ENCODE data around the gene GNPTG. TPM values are rescaled to one million over a fixed set of nuclear protein-coding genes. Genes with fewer than 3 reads are reported as not detected.

GNPTG gene
- total RNA-seq, 2 experiments from 2014 or later: 27.6 to 32.0 TPM

DNA sequence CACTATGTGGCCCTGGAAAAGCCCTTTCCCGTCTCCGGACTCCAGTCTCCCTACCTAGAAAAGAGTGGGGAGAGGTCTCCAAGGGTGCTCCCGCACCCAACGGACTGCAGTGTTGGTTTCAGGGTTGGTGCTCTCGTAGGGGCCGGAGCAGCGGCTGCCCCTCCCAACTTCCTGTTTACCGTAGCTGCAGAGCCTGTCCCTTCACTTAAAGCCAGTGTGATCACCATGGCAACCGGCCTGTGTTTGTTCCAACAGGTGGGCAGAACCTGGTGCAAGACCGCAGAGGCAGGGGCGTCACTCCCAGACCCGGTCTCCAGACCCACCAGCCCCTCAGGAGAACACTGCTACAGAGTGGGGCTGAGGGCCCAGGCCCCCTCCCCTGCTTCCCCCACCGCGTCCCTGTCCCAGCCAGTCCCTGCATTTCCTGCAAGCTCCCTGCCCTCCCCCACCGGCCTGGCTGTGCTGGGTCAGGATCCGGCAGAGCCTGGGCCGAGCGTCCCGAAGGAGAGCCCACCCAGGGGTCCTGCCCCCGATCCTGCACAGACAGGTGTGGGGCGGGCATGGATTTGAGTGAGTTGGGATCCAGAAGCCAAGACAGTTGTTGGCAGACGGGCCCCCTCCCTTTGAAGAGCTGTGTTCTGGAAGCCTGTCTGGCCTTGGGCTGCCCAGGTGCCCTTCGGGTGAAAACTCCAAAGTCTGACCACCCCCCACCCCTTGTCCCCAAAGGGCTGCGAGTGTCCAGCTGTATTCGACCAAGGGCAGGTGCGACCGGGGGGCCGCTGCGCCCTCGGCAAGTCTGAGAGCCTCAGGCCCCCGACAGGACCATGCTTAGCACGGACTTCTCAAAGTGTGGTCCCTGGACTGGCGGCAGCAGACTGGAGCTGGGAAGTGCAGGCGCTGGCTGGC lies 19.8 kb upstream of the GNPTG start:
- peaks cover 0 to 39% of the 10 kb centered on the region in 2 experiments for H3K9me3 ChIP-seq (ENCODE audit: control insufficient read depth in 1 of 2, insufficient read depth in 1 of 2, low read length in 2 of 2)
- H3K4me3 ChIP-seq (ENCODE audit: low read length): peak overlapping the region; percentile 45
- no peaks in the 10 kb centered on the region for H3K9me3 Mint-ChIP-seq
- H3K27me3 Mint-ChIP-seq: peaks cover 21% of the 10 kb centered on the region
- peak overlapping the region; percentile 85 for H3K4me3 Mint-ChIP-seq
- H3K36me3 Mint-ChIP-seq (ENCODE audit: low read depth): no peaks in the 10 kb centered on the region
- peak; percentile 28 for ATAC-seq (ENCODE audit: poor library complexity)
- TF ChIP-seq, protein P1, sequence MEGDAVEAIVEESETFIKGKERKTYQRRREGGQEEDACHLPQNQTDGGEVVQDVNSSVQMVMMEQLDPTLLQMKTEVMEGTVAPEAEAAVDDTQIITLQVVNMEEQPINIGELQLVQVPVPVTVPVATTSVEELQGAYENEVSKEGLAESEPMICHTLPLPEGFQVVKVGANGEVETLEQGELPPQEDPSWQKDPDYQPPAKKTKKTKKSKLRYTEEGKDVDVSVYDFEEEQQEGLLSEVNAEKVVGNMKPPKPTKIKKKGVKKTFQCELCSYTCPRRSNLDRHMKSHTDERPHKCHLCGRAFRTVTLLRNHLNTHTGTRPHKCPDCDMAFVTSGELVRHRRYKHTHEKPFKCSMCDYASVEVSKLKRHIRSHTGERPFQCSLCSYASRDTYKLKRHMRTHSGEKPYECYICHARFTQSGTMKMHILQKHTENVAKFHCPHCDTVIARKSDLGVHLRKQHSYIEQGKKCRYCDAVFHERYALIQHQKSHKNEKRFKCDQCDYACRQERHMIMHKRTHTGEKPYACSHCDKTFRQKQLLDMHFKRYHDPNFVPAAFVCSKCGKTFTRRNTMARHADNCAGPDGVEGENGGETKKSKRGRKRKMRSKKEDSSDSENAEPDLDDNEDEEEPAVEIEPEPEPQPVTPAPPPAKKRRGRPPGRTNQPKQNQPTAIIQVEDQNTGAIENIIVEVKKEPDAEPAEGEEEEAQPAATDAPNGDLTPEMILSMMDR (IDR thresholded peaks at IDR 0.05): no peak
- peaks cover 12% of the 10 kb centered on the region for H3K4me1 Mint-ChIP-seq (ENCODE audit: low read depth)
- intact Hi-C loops (cut with DNase I, micrococcal nuclease): loop anchor here in 1 of 2 experiments (2.0 kb wide), 1 partner anchor 19 kb away; no protein-coding TSS in a partner anchor
- peaks cover 31 to 44% of the 10 kb centered on the region in 2 experiments for H3K27me3 ChIP-seq (ENCODE audit: control insufficient read depth in 1 of 2, insufficient read depth in 2 of 2, low read length in 2 of 2)
- H3K27ac ChIP-seq (ENCODE audit: low read depth in 1 of 2, low read length in 2 of 2): peak overlapping the region in 1 of 2 donors; percentile 44
- no peak overlapping the region for H3K27ac Mint-ChIP-seq
- ChIA-PET POLR2A (interaction anchor here (1.1 to 3.1 kb wide), 3 partner anchors 11 to 23 kb away, joined by 3 to 15 read pairs (median 7); partner anchors contain the start of gene UBE2I), CTCF (interaction anchor here (2.0 kb wide), 1 partner anchor 11 kb away, joined by 5 read pairs; no protein-coding TSS in a partner anchor)
- no peaks in the 10 kb centered on the region for H3K36me3 ChIP-seq (ENCODE audit: insufficient read depth, low read length)
- peak in 8 of 14 experiments; percentile 28 to 77 (median 40) for DNase-seq
- H3K4me1 ChIP-seq (ENCODE audit: insufficient read depth, low read length): peaks cover 47% of the 10 kb centered on the region

DNA sequence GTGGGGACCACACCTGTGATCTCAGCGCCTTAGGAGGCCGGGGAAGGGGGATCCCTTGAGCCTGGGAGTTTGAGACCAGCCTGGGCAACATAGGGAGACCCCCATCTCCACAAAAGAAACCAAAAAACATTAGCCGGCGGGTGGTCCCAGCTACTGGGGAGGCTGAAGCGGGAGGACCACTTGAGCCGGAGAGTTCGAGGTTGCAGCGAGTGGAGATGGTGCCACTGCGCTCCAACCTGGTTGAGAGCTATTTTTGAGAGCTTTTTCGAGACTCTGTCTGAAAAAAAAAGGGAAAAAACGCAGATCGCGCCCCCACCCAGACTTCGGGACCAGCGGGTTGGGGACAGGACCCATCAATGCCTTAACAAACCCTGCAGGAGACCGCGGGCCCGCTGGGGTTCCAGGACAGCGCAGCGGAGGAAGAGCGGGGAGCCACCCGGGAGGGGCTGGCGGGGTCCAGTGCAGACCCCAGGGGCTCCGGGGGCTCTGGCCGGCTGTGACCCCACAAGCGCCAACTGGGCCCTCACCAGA lies 19.0 kb upstream of the GNPTG start:
- H3K27me3 ChIP-seq (ENCODE audit: control insufficient read depth in 1 of 2, insufficient read depth in 2 of 2, low read length in 2 of 2): peaks cover 31 to 44% of the 10 kb centered on the region in 2 experiments
- TF ChIP-seq, protein P1 (IDR thresholded peaks at IDR 0.05): no peak
- peaks cover 21% of the 10 kb centered on the region for H3K27me3 Mint-ChIP-seq
- H3K9me3 ChIP-seq (ENCODE audit: control insufficient read depth in 1 of 2, insufficient read depth in 1 of 2, low read length in 2 of 2): peaks cover 0 to 39% of the 10 kb centered on the region in 2 experiments
- ChIA-PET POLR2A (interaction anchor here (1.1 to 3.1 kb wide), 2 partner anchors 10 to 16 kb away, joined by 3 to 15 read pairs; no protein-coding TSS in a partner anchor), CTCF (interaction anchor here (2.0 kb wide), 1 partner anchor 10 kb away, joined by 5 read pairs; no protein-coding TSS in a partner anchor)
- no peak overlapping the region for H3K27ac ChIP-seq (ENCODE audit: low read depth in 1 of 2, low read length in 2 of 2)
- H3K27ac Mint-ChIP-seq: no peak overlapping the region
- H3K4me1 Mint-ChIP-seq (ENCODE audit: low read depth): peaks cover 12% of the 10 kb centered on the region
- H3K36me3 Mint-ChIP-seq (ENCODE audit: low read depth): no peaks in the 10 kb centered on the region
- ATAC-seq (ENCODE audit: poor library complexity) (no peak), DNase-seq (no peak)
- H3K4me3 Mint-ChIP-seq: peak overlapping the region; percentile 85
- intact Hi-C loops (cut with DNase I, micrococcal nuclease): no loop called here
- peak overlapping the region; percentile 45 for H3K4me3 ChIP-seq (ENCODE audit: low read length)
- no peaks in the 10 kb centered on the region for H3K36me3 ChIP-seq (ENCODE audit: insufficient read depth, low read length)
- peaks cover 47% of the 10 kb centered on the region for H3K4me1 ChIP-seq (ENCODE audit: insufficient read depth, low read length)
- no peaks in the 10 kb centered on the region for H3K9me3 Mint-ChIP-seq

DNA sequence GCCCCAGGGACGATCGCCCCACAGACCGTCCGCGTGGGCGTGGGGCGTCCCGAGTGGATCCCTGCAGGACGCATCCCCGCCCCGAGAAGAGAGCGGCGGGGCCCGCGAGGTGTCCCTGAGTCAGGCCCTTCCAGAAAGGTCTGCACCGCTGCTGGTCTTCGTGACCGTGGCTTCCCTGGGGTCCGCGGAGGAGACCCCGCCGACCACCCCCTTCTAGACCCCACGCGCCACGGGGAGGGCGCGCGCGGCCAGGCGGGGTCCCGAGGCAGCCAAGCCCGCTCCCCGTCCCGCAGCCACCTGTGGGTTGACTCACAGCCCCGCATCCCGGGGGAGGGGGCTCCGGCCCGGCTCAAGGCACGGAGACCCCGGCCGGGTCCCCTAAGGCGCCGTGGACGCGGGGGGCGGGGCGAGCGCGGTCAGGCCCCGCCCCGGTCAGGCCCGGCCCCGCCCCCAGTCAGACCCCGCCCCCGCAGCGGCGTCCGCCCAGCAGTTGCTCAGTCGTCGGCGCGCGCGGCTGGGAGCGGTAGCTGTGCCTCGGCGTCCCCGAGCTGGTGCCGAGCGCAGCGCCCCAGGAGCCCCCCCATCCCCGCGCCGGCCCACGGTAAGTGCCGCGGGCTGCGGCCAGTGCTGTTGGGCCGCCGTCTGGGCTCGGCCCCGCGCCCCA lies 18.4 kb upstream of the GNPTG start, which contains the start of gene BAIAP3:
TSS of gene BAIAP3 (plus strand) at position 497 of the 664 bp plus-strand sequence. CDS start 4,905 bp downstream, outside the sequence.
- Histone ChIP-seq H3K27ac (ENCODE audit: low read depth in 1 of 2, low read length in 2 of 2) (no peak within 1 kb of the TSS), H3K36me3 (ENCODE audit: insufficient read depth, low read length) (no peaks in the 10 kb centered on the region), H3K4me1 (ENCODE audit: insufficient read depth, low read length) (peaks cover 47% of the 10 kb centered on the region), H3K9me3 (ENCODE audit: control insufficient read depth in 1 of 2, insufficient read depth in 1 of 2, low read length in 2 of 2) (peaks cover 0 to 39% of the 10 kb centered on the region in 2 experiments), H3K27me3 (ENCODE audit: control insufficient read depth in 1 of 2, insufficient read depth in 2 of 2, low read length in 2 of 2) (peaks cover 31 to 44% of the 10 kb centered on the region in 2 experiments), H3K4me3 (ENCODE audit: low read length) (peak within 1 kb of the TSS; percentile 45)
- ChIA-PET CTCF (interaction anchor here (2.0 kb wide), 1 partner anchor 9 kb away, joined by 5 read pairs; no protein-coding TSS in a partner anchor), POLR2A (interaction anchor here (1.1 to 3.1 kb wide), 2 partner anchors 10 to 16 kb away, joined by 3 to 15 read pairs; no protein-coding TSS in a partner anchor)
- peaks cover 21% of the 10 kb centered on the region for H3K27me3 Mint-ChIP-seq
- ATAC-seq (ENCODE audit: poor library complexity): peak; percentile 74
- H3K4me1 Mint-ChIP-seq (ENCODE audit: low read depth): peaks cover 12% of the 10 kb centered on the region
- intact Hi-C loops (cut with DNase I, micrococcal nuclease): no loop called here
- DNase-seq: peak in 11 of 14 experiments; percentile 26 to 77 (median 42)
- H3K4me3 Mint-ChIP-seq: peak within 1 kb of the TSS; percentile 85
- H3K9me3 Mint-ChIP-seq: no peaks in the 10 kb centered on the region
- H3K36me3 Mint-ChIP-seq (ENCODE audit: low read depth): no peaks in the 10 kb centered on the region
- no peak within 1 kb of the TSS for H3K27ac Mint-ChIP-seq
- TF ChIP-seq, protein P1 (IDR thresholded peaks at IDR 0.05): no peak
